ENCODE measurements around the gene BAIAP2L2. TPM values are rescaled to one million over a fixed set of nuclear protein-coding genes. Genes with fewer than 3 reads are reported as not detected.

The BAIAP2L2 gene
- total RNA-seq, 1 donor from 2014 or later, result 0.54 TPM

GRCh38 chr22:38041760-38042487 is 68.6 kb downstream of the BAIAP2L2 start:
- H4K20me1 ChIP-seq (ENCODE audit: insufficient read depth, low read length), result no peaks in the 10 kb centered on the region
- no peaks in the 10 kb centered on the region for H3K27me3 ChIP-seq (ENCODE audit: insufficient read depth, low read length)
- H3K79me2 ChIP-seq (ENCODE audit: insufficient read depth, low read length), result no peaks in the 10 kb centered on the region
- DNase-seq (ENCODE audit: low read depth), result no peak
- no peak overlapping the region for H3K4me3 ChIP-seq (ENCODE audit: insufficient read depth, low read depth, low read length)
- peaks cover 8% of the 10 kb centered on the region for H3K4me1 Mint-ChIP-seq (ENCODE audit: low read depth, unreplicated experiment)
- no peak overlapping the region for H3K27ac ChIP-seq (ENCODE audit: low read depth, low read length)
- no peaks in the 10 kb centered on the region for H3K9me3 Mint-ChIP-seq (ENCODE audit: unreplicated experiment)
- no peak for FAIRE-seq
- no peak for TF ChIP-seq CTCF (IDR thresholded peaks at IDR 0.05; ENCODE audit: insufficient read depth, low read depth, low read length)
- TF ChIP-seq EZH2 (IDR thresholded peaks at IDR 0.05; ENCODE audit: insufficient read depth, low read length), result no peak
- no peak overlapping the region for H3K27ac Mint-ChIP-seq (ENCODE audit: unreplicated experiment)
- H3K4me1 ChIP-seq (ENCODE audit: insufficient read depth, low read length), result no peaks in the 10 kb centered on the region
- H3K4me3 Mint-ChIP-seq (ENCODE audit: unreplicated experiment), result no peak overlapping the region
- no peaks in the 10 kb centered on the region for H3K36me3 Mint-ChIP-seq (ENCODE audit: low read depth, unreplicated experiment)
- H3K9me3 ChIP-seq (ENCODE audit: insufficient read depth, low read depth, low read length), result no peaks in the 10 kb centered on the region
- peaks cover 7% of the 10 kb centered on the region for H3K27me3 Mint-ChIP-seq (ENCODE audit: low read depth, unreplicated experiment)
- no peak overlapping the region for H3K9ac ChIP-seq (ENCODE audit: low read length)
- no peaks in the 10 kb centered on the region for H3K36me3 ChIP-seq (ENCODE audit: insufficient read depth, low read length)
- no peak overlapping the region for H3K4me2 ChIP-seq (ENCODE audit: low read length)
- no peak overlapping the region for H2AFZ ChIP-seq (ENCODE audit: low read depth, low read length)

- Histone ChIP-seq H3K79me2 (ENCODE audit: insufficient read depth, low read length) (no peaks in the 10 kb centered on the region), H3K4me2 (ENCODE audit: low read length) (no peak overlapping the region), H3K4me3 (ENCODE audit: insufficient read depth, low read depth, low read length) (no peak overlapping the region), H4K20me1 (ENCODE audit: insufficient read depth, low read length) (no peaks in the 10 kb centered on the region), H3K9ac (ENCODE audit: low read length) (no peak overlapping the region), H3K36me3 (ENCODE audit: insufficient read depth, low read length) (no peaks in the 10 kb centered on the region), H3K4me1 (ENCODE audit: insufficient read depth, low read length) (no peaks in the 10 kb centered on the region), H2AFZ (ENCODE audit: low read depth, low read length) (peak overlapping the region; percentile 36), H3K9me3 (ENCODE audit: insufficient read depth, low read depth, low read length) (no peaks in the 10 kb centered on the region), H3K27me3 (ENCODE audit: insufficient read depth, low read length) (no peaks in the 10 kb centered on the region), H3K27ac (ENCODE audit: low read depth, low read length) (no peak overlapping the region)
- FAIRE-seq (no peak), DNase-seq (ENCODE audit: low read depth) (peak; percentile 28)
- Mint-ChIP-seq H3K27me3 (ENCODE audit: low read depth, unreplicated experiment) (peaks cover 7% of the 10 kb centered on the region), H3K36me3 (ENCODE audit: low read depth, unreplicated experiment) (no peaks in the 10 kb centered on the region), H3K4me1 (ENCODE audit: low read depth, unreplicated experiment) (peaks cover 12% of the 10 kb centered on the region), H3K4me3 (ENCODE audit: unreplicated experiment) (no peak overlapping the region), H3K27ac (ENCODE audit: unreplicated experiment) (peak overlapping the region; percentile 63), H3K9me3 (ENCODE audit: unreplicated experiment) (no peaks in the 10 kb centered on the region)
- no peak for TF ChIP-seq CTCF (IDR thresholded peaks at IDR 0.05; ENCODE audit: insufficient read depth, low read depth, low read length)
- no peak for TF ChIP-seq EZH2 (IDR thresholded peaks at IDR 0.05; ENCODE audit: insufficient read depth, low read length)
These were observed 69.3 kb downstream of the BAIAP2L2 start for GRCh38 chr22:38040953-38041759.

Data from astrocyte (in vitro differentiated cells and primary cell).